ENCODE results near the gene RASA2. TPM values are rescaled to one million over a fixed set of nuclear protein-coding genes. Genes with fewer than 3 reads are reported as not detected.
"Not testable (repeated sequence)": the region's sequence is repeated elsewhere in the genome, so short reads cannot be mapped to it uniquely, and the experiment has no call there.

Gene RASA2
- total and polyA plus RNA-seq, 11 donors, result 2.0 to 12.3 (median 3.4) TPM

DNA sequence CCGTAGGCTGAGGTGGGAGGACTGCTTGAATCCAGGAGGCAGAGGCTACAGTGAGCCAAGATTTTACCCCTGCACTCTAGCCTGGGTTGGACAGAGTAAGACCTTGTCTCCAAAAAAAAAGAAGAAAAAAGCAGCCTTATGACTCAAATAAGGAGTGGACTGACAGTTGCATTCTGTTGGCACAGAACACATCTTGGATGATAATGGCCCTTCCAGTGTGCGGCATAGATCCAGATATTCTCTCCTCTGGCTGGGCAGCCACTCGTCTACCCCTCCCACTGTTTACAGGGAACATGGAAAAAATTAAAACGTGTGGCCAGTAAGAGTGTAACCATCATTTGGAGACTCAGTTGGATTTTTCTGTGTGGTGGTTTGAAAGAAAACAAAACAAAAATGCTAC lies 132.6 kb downstream of the RASA2 start:
- intact Hi-C loops (cut with DNase I), result no loop called here
- no peaks in the 10 kb centered on the region for H3K9me3 ChIP-seq
- no peak overlapping the region for H3K4me3 ChIP-seq
- no peak for TF ChIP-seq POLR2A (IDR thresholded peaks at IDR 0.05)
- TF ChIP-seq, protein P1, sequence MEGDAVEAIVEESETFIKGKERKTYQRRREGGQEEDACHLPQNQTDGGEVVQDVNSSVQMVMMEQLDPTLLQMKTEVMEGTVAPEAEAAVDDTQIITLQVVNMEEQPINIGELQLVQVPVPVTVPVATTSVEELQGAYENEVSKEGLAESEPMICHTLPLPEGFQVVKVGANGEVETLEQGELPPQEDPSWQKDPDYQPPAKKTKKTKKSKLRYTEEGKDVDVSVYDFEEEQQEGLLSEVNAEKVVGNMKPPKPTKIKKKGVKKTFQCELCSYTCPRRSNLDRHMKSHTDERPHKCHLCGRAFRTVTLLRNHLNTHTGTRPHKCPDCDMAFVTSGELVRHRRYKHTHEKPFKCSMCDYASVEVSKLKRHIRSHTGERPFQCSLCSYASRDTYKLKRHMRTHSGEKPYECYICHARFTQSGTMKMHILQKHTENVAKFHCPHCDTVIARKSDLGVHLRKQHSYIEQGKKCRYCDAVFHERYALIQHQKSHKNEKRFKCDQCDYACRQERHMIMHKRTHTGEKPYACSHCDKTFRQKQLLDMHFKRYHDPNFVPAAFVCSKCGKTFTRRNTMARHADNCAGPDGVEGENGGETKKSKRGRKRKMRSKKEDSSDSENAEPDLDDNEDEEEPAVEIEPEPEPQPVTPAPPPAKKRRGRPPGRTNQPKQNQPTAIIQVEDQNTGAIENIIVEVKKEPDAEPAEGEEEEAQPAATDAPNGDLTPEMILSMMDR (IDR thresholded peaks at IDR 0.05), result no peak
- H3K27ac ChIP-seq, result no peak overlapping the region
- ATAC-seq (no peak), DNase-seq (no peak)
- no peaks in the 10 kb centered on the region for H3K27me3 ChIP-seq
- WGBS, 4 donors, result 68 to 75% (median 71%) methylated on average over 4 of the region's 4 CpGs
- peaks cover 0 to 29% (median 0%) of the 10 kb centered on the region in 9 donors for H3K36me3 ChIP-seq
- H3K4me1 ChIP-seq, result no peaks in the 10 kb centered on the region

DNA sequence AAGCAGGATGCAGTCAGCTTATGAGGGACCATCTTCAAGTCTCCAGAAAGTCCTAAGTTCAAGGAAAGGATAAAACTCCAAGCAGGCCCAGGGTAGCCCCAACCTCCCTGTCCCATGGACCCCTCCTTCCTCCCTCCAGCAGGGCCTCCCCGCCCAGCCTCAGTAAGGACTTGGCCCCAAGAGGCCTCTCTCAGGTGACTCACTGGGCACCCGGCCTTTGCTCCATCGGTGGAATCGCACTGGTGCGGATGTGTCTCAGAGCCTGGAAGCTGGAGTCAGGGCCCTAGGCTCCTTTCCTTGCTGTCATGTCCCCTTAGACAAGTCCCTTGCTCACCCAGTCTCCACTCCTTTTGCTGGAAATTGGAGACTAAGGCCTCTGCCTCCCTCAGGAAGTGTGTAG lies 136.9 kb downstream of the RASA2 start:
- Histone ChIP-seq H3K36me3 (no peaks in the 10 kb centered on the region), H3K27ac (no peak overlapping the region), H3K9me3 (peaks cover 0 to 8% (median 1%) of the 10 kb centered on the region in 12 donors), H3K4me1 (no peaks in the 10 kb centered on the region), H3K4me3 (no peak overlapping the region), H3K27me3 (no peaks in the 10 kb centered on the region)
- 75 to 77% (median 76%) methylated on average over 4 to 5 of the region's 5 CpGs for WGBS, 4 donors
- DNase-seq, result no peak
- TF ChIP-seq POLR2A (IDR thresholded peaks at IDR 0.05), result no peak
- TF ChIP-seq, protein P1 (IDR thresholded peaks at IDR 0.05), result no peak
- intact Hi-C loops (cut with DNase I), result no loop called here
- no peak for ATAC-seq

DNA sequence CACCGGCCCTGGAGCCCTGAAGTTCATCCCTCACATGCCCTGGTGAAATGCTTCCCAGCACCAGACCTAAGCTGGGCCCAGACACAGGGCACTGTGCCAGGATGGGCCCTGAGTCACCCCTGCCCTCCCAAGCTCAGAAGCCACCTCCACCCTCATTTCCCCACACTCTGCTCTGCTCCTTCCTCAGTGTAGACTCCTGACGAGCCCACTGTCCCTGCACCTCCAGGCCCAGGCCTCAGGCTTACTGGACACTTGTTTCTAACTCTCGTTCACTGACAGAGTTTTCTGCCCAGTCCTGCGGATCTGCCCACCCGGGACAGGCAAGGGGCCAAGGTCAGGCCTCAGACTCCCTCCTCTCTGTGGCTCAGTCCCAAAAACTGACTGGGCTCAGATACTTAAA lies 138.7 kb downstream of the RASA2 start:
- WGBS, 4 donors, result 63 to 74% (median 67%) methylated on average over 3 to 5 of the region's 5 CpGs
- DNase-seq, result no peak
- TF ChIP-seq POLR2A (IDR thresholded peaks at IDR 0.05), result no peak
- TF ChIP-seq, protein P1 (IDR thresholded peaks at IDR 0.05), result no peak

DNA sequence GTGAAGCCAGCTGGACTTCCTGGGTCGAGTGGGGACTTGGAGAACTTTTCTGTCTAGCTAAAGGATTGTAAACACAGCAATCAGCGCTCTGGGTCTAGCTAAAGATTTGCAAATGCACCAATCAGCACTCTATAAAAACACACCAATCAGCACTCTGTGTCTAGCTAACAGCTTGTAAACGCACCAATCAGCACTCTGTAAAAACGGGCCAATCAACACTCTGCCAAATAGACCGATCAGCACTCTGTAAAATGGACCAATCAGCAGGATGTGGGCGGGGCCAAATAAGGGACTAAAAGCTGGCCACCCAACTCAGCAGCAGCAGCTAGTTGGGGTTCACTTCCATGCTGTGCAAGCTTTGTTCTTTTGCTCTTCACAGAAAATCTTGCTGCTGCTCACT lies 141.5 kb downstream of the RASA2 start:
- intact Hi-C loops (cut with DNase I); DNase-seq; H3K27me3 ChIP-seq; H3K27ac ChIP-seq; ATAC-seq; H3K4me1 ChIP-seq; H3K4me3 ChIP-seq; H3K36me3 ChIP-seq: not testable (repeated sequence)
- 77 to 85% (median 80%) methylated on average over 6 of the region's 6 CpGs for WGBS, 4 donors
- H3K9me3 ChIP-seq, result peaks cover 0 to 16% (median 3%) of the 10 kb centered on the region in 12 donors

More for the DNA sequence above, 138.7 kb downstream of the RASA2 start:
- H3K9me3 ChIP-seq, result peaks cover 0 to 16% (median 3%) of the 10 kb centered on the region in 12 donors
- intact Hi-C loops (cut with DNase I), result no loop called here
- no peaks in the 10 kb centered on the region for H3K27me3 ChIP-seq
- no peaks in the 10 kb centered on the region for H3K36me3 ChIP-seq
- ATAC-seq, result no peak
- H3K4me1 ChIP-seq, result no peaks in the 10 kb centered on the region
- H3K4me3 ChIP-seq, result no peak overlapping the region
- H3K27ac ChIP-seq, result no peak overlapping the region

DNA sequence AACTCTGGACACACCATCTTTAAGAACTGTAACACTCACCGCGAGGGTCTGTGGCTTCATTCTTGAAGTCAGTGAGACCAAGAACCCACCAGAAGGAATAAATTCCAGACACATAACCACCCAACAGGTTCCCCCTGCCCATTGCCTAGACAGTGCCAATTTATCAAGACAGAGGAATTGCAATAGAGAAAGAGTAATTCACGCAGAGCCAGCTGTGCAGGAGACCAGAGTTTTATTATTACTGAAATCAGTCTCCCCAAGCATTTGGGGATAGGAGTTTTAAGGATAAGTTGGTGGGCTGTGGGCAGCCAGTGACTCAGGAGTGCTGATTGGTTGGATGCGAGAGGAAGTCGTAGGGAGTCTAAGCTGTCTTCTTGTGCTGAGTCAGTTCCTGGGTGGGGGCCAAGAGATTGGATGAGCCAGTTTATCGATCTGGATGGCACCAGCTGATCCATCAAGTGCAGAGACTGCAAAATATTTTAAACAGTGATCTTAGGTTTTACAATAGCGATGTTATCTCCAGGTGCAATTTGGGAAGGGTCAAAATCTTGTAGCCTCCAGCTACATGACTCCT lies 142.1 kb downstream of the RASA2 start:
- ATAC-seq; H3K27ac ChIP-seq; H3K36me3 ChIP-seq; H3K4me1 ChIP-seq; DNase-seq; H3K4me3 ChIP-seq; intact Hi-C loops (cut with DNase I); H3K27me3 ChIP-seq: not testable (repeated sequence)
- peaks cover 0 to 16% (median 3%) of the 10 kb centered on the region in 12 donors for H3K9me3 ChIP-seq
- WGBS, 4 donors, result 79 to 94% (median 79%) methylated on average over 7 of the region's 7 CpGs
